H9 (cell line): ENCODE data around the gene STAT3. TPM values are rescaled to one million over a fixed set of nuclear protein-coding genes. Genes with fewer than 3 reads are reported as not detected.
A peak's percentile ranks its signal among the peaks of the same experiment; 100 is the strongest.

ENCODE experiments used
- DNase-seq: peaks from one replicate; pipeline ENCODE4 v3.0.0-alpha.2; 2017
- H2AFZ ChIP-seq: one replicate; pipeline ENCODE4 v1.6.1; 2013; ENCODE audit warnings: mild to moderate bottlenecking, low read length, control low read depth, moderate library complexity
- H2AK5ac ChIP-seq: 2 replicates; pipeline ENCODE4 v1.6.1; 2013; ENCODE audit warnings: low read length, control low read depth, mixed read lengths; ENCODE audit not compliant: insufficient read length
- H2BK120ac ChIP-seq: one replicate; pipeline ENCODE4 v1.6.1; 2013; ENCODE audit warnings: low read depth, mild to moderate bottlenecking, low read length, control low read depth, inconsistent platforms; ENCODE audit not compliant: poor library complexity, severe bottlenecking
- H2BK12ac ChIP-seq: 2 replicates; pipeline ENCODE4 v1.6.1; 2013; ENCODE audit warnings: low read length, control low read depth, mixed read lengths, low read depth; ENCODE audit not compliant: insufficient read length
- H2BK15ac ChIP-seq: 2 replicates; pipeline ENCODE4 v1.6.1; 2013; ENCODE audit warnings: low read depth, low read length, control low read depth
- H2BK20ac ChIP-seq: one replicate; pipeline ENCODE4 v1.6.1; 2013; ENCODE audit warnings: low read depth, mild to moderate bottlenecking, low read length, control low read depth, inconsistent platforms; ENCODE audit not compliant: poor library complexity, severe bottlenecking
- H2BK5ac ChIP-seq: 2 replicates; pipeline ENCODE4 v1.6.1; 2013; ENCODE audit warnings: low read length, control low read depth, mixed read lengths; ENCODE audit not compliant: insufficient read length
- H3K14ac ChIP-seq: 2 replicates; pipeline ENCODE4 v1.6.1; 2013; ENCODE audit warnings: low read length, control low read depth; ENCODE audit not compliant: insufficient read depth
- H3K18ac ChIP-seq: 2 replicates; pipeline ENCODE4 v1.6.1; 2013; ENCODE audit warnings: low read depth, mild to moderate bottlenecking, mixed read lengths, low read length, control low read depth; ENCODE audit not compliant: insufficient read length
- H3K23ac ChIP-seq: 2 replicates; pipeline ENCODE4 v1.6.1; 2013; ENCODE audit warnings: low read length, control low read depth, mixed read lengths, low read depth; ENCODE audit not compliant: insufficient read length
- H3K23me2 ChIP-seq: 2 replicates; pipeline ENCODE4 v1.6.1; 2013; ENCODE audit warnings: low read depth, mild to moderate bottlenecking, mixed read lengths, low read length, control low read depth; ENCODE audit not compliant: insufficient read length, poor library complexity, severe bottlenecking
- H3K27ac ChIP-seq: 2 replicates; pipeline ENCODE4 v1.5.1; 2013; ENCODE audit warnings: low read length, control low read depth, mixed read lengths, low read depth; ENCODE audit not compliant: insufficient read length
- H3K27me3 ChIP-seq: 2 replicates; pipeline ENCODE4 v1.6.1; 2013; ENCODE audit warnings: low read length, control low read depth, inconsistent platforms; ENCODE audit not compliant: insufficient read depth
- H3K4ac ChIP-seq: 2 replicates; pipeline ENCODE4 v1.6.1; 2013; ENCODE audit warnings: low read depth, mild to moderate bottlenecking, control low read depth, inconsistent platforms, low read length, moderate library complexity
- H3K4me1 ChIP-seq: 2 replicates; pipeline ENCODE4 v1.6.1; 2013; ENCODE audit warnings: low read length, control low read depth, inconsistent platforms; ENCODE audit not compliant: insufficient read depth
- H3K4me2 ChIP-seq: 2 replicates; pipeline ENCODE4 v1.6.1; 2013; ENCODE audit warnings: low read length, control low read depth, mixed read lengths; ENCODE audit not compliant: insufficient read length, insufficient read depth
- H3K56ac ChIP-seq: 2 replicates; pipeline ENCODE4 v1.6.1; 2013; ENCODE audit warnings: low read depth, mild to moderate bottlenecking, mixed read lengths, low read length, control low read depth; ENCODE audit not compliant: insufficient read length
- H3K79me1 ChIP-seq: 2 replicates; pipeline ENCODE4 v1.6.1; 2013; ENCODE audit warnings: low read depth, mild to moderate bottlenecking, moderate library complexity, low read length, control low read depth, inconsistent platforms; ENCODE audit not compliant: insufficient read depth, poor library complexity, severe bottlenecking
- H3K79me2 ChIP-seq: 2 replicates; pipeline ENCODE4 v1.6.1; 2013; ENCODE audit warnings: low read length, control low read depth, inconsistent platforms; ENCODE audit not compliant: insufficient read depth
- H3K9ac ChIP-seq: 2 replicates; pipeline ENCODE4 v1.6.1; 2013; ENCODE audit warnings: low read length, control low read depth, mixed read lengths; ENCODE audit not compliant: insufficient read length; ENCODE audit errors: extremely low read depth
- H3K9me3 ChIP-seq: one replicate; pipeline ENCODE4 v1.6.1; 2013; ENCODE audit warnings: low read depth, low read length, inconsistent platforms; ENCODE audit not compliant: control insufficient read depth
- H3T11ph ChIP-seq: one replicate; pipeline ENCODE4 v1.6.1; 2013; ENCODE audit warnings: mild to moderate bottlenecking, low read length, control low read depth, inconsistent platforms
- H4K20me1 ChIP-seq: one replicate; pipeline ENCODE4 v1.6.1; 2013; ENCODE audit not compliant: control insufficient read depth, insufficient read length, insufficient read depth
- H4K5ac ChIP-seq: 2 replicates; pipeline ENCODE4 v1.6.1; 2013; ENCODE audit warnings: low read depth, mild to moderate bottlenecking, mixed read lengths, low read length, control low read depth; ENCODE audit not compliant: insufficient read length
- H4K8ac ChIP-seq: replicated peaks from 2 replicates; pipeline ENCODE4 v1.6.1; 2013; ENCODE audit warnings: low read length, control low read depth, mixed read lengths, low read depth; ENCODE audit not compliant: insufficient read length
- H4K91ac ChIP-seq: 2 replicates; pipeline ENCODE4 v1.6.1; 2013; ENCODE audit warnings: low read depth, mild to moderate bottlenecking, moderate library complexity, mixed read lengths, low read length, control low read depth; ENCODE audit not compliant: insufficient read length
- H3K27ac Mint-ChIP-seq, 3 experiments: 2 replicates in 2 of 3; 3 replicates in 1 of 3; pipeline ENCODE4 v1.8.0; 2020 to 2021; ENCODE audit warnings: mixed read lengths in 3 of 3, mild to moderate bottlenecking in 1 of 3, moderate library complexity in 1 of 3
- H3K27me3 Mint-ChIP-seq: 2 replicates; pipeline ENCODE4 v1.8.0; 2021; ENCODE audit warnings: low read depth, mild to moderate bottlenecking, moderate library complexity, mixed read lengths
- H3K36me3 Mint-ChIP-seq, 3 experiments: 2 replicates in 2 of 3; 3 replicates in 1 of 3; pipeline ENCODE4 v1.8.0; 2020 to 2021; ENCODE audit warnings: low read depth in 3 of 3, mixed read lengths in 3 of 3; ENCODE audit not compliant: insufficient read depth in 1 of 3
- H3K4me1 Mint-ChIP-seq, 2 experiments: 2 replicates each; pipeline ENCODE4 v1.8.0; 2020; ENCODE audit warnings: mixed read lengths in 2 of 2
- H3K4me3 Mint-ChIP-seq, 2 experiments: 2 replicates in 1 of 2; 3 replicates in 1 of 2; pipeline ENCODE4 v1.8.0; 2020 to 2021; ENCODE audit warnings: mild to moderate bottlenecking in 2 of 2, mixed read lengths in 2 of 2, moderate library complexity in 1 of 2
- H3K9me3 Mint-ChIP-seq, 2 experiments: 2 replicates in 1 of 2; 3 replicates in 1 of 2; pipeline ENCODE4 v1.8.0; 2020; ENCODE audit warnings: mild to moderate bottlenecking in 2 of 2, mixed read lengths in 2 of 2, moderate library complexity in 1 of 2
- CTCF ChIP-seq: fragments of 200-600 bp; sonication (generic); conservative IDR thresholded peaks from 3 replicates; pipeline ENCODE4 v1.8.0; 2021; ENCODE audit warnings: antibody characterized with exemption, mild to moderate bottlenecking
- WGBS: extraction: QIAGEN DNeasy Blood & Tissue Kit; methylation state at CpG from one replicate; pipeline ENCODE4 v1.1.7; 2013; ENCODE audit warnings: missing lambda C conversion rate, low lambda C conversion rate, mixed read lengths; ENCODE audit not compliant: insufficient read length; ENCODE audit errors: extremely low coverage; 5-methylcytosine and 5-hydroxymethylcytosine counted together
- total RNA-seq: library from RNA; stranded (reverse); gene quantifications from 2 replicates; pipeline ENCODE4 v1.2.1, GENCODE V29; 2021

The STAT3 gene
- total RNA-seq, 1 experiment from 2014 or later, result 83.2 TPM

- Histone ChIP-seq H3K56ac (no peak overlapping the region), H2AFZ (no peak overlapping the region), H2BK12ac (no peak overlapping the region), H3K23me2 (no peaks in the 10 kb centered on the region), H3K79me2 (no peaks in the 10 kb centered on the region), H3K14ac (no peak overlapping the region), H3K18ac (no peak overlapping the region), H2BK20ac (no peak overlapping the region), H2BK120ac (no peak overlapping the region), H3K79me1 (no peaks in the 10 kb centered on the region), H3K4me1 (peaks cover 2% of the 10 kb centered on the region; the same call in 1 of the 2 replicates), H3K4ac (no peak overlapping the region), H4K8ac (no peak overlapping the region), H3K23ac (no peak overlapping the region), H3K9ac (no peak overlapping the region), H4K5ac (no peak overlapping the region), H2BK5ac (no peak overlapping the region), H2BK15ac (peak overlapping the region; percentile 95; the same call in 1 of the 2 replicates), H3K9me3 (no peaks in the 10 kb centered on the region), H3K27ac (no peak overlapping the region), H4K91ac (no peak overlapping the region), H2AK5ac (no peak overlapping the region), H4K20me1 (no peaks in the 10 kb centered on the region), H3K4me2 (no peak overlapping the region), H3K27me3 (no peaks in the 10 kb centered on the region), H3T11ph (no peak overlapping the region)
- Mint-ChIP-seq H3K36me3 (no peaks in the 10 kb centered on the region), H3K4me1 (peaks cover 17 to 40% of the 10 kb centered on the region in 2 experiments), H3K27me3 (no peaks in the 10 kb centered on the region), H3K4me3 (no peak overlapping the region), H3K27ac (peak overlapping the region in 1 of 3 experiments; percentile 76; a peak in 2 of 7 replicates), H3K9me3 (no peaks in the 10 kb centered on the region)
- no peak for DNase-seq
- no peak for TF ChIP-seq CTCF
- no CpG with 5 or more reads among the region's 3 CpGs for WGBS
Measured at GRCh38 chr17:42429726-42430447, 41.6 kb upstream of the STAT3 start.
